B cell (primary cell): ENCODE measurements around the gene RAB12. TPM values are rescaled to one million over a fixed set of nuclear protein-coding genes. Genes with fewer than 3 reads are reported as not detected.

Experiments
- ATAC-seq: fragments of 200-7000 bp; cut with Tn5 transposase; one replicate; pipeline ENCODE4 v1.10.0; 2021; ENCODE audit warnings: low read depth, mild to moderate bottlenecking, moderate number of reproducible peaks, moderate library complexity
- CTCF ChIA-PET: fragments of 350-600 bp; sonication (Branson Sonifier 250); formaldehyde crosslinking; loops from one replicate; lab custom pipeline; 2021; ENCODE audit warnings: antibody characterized with exemption, inconsistent platforms; lab: Charles Lee
- POLR2A ChIA-PET: fragments of 350-600 bp; sonication (Branson Sonifier 250); formaldehyde crosslinking; loops from one replicate; lab custom pipeline; 2021; ENCODE audit warnings: antibody characterized with exemption; lab: Charles Lee
- DNase-seq: peaks from one replicate; pipeline ENCODE4 v3.0.0; 2013
- H2AFZ ChIP-seq: 2 replicates; pipeline ENCODE4 v1.6.1; 2012; ENCODE audit warnings: mild to moderate bottlenecking, low read depth, low read length; ENCODE audit not compliant: insufficient read depth, poor library complexity, severe bottlenecking
- H3K27ac ChIP-seq, 2 donors: 1 replicate in 1 of 2; 2 replicates in 1 of 2; pipeline ENCODE4 v1.5.1; 2012 to 2013; ENCODE audit warnings: low read length in 2 of 2, mild to moderate bottlenecking in 2 of 2, moderate library complexity in 1 of 2
- H3K27me3 ChIP-seq, 4 experiments: fragments of 200-600 bp in 1 of 4; sonication (generic) in 1 of 4; replicated peaks in 1 of 4; 1 replicate in 2 of 4; 2 replicates in 2 of 4; pipeline versions ENCODE4 v1.6.1 to v1.7.0; 2013 to 2016; ENCODE audit warnings: low read length in 3 of 4, mild to moderate bottlenecking in 2 of 4, mixed read lengths in 1 of 4, moderate library complexity in 1 of 4; ENCODE audit not compliant: insufficient read depth in 4 of 4, control insufficient read depth in 3 of 4; ENCODE audit errors: control extremely low read depth in 1 of 4
- H3K36me3 ChIP-seq, 2 experiments: replicated peaks in 1 of 2; 1 replicate in 1 of 2; 2 replicates in 1 of 2; pipeline versions ENCODE4 v1.6.1 to v1.7.1; 2013; ENCODE audit warnings: low read length in 1 of 2; ENCODE audit not compliant: insufficient read depth in 2 of 2, control insufficient read depth in 1 of 2; ENCODE audit errors: control extremely low read depth in 1 of 2, extremely low read depth in 1 of 2
- H3K4me1 ChIP-seq, 2 donors: fragments of 200-600 bp in 1 of 2; sonication (generic) in 1 of 2; 1 replicate in 1 of 2; 2 replicates in 1 of 2; pipeline versions ENCODE4 v1.5.1 to v1.6.1; 2013 to 2017; ENCODE audit warnings: low read length in 2 of 2; ENCODE audit not compliant: control insufficient read depth in 2 of 2, insufficient read depth in 2 of 2
- H3K4me2 ChIP-seq: replicated peaks from 2 replicates; pipeline ENCODE3; 2012; ENCODE audit warnings: mild to moderate bottlenecking, low read depth, low read length; ENCODE audit not compliant: poor library complexity, severe bottlenecking
- H3K4me3 ChIP-seq, 5 experiments: fragments of 200-600 bp in 1 of 5; sonication (generic) in 1 of 5; 1 replicate in 3 of 5; 2 replicates in 2 of 5; pipeline versions ENCODE4 v1.5.1 to v1.7.0; 2011 to 2016; ENCODE audit warnings: low read length in 4 of 5, mild to moderate bottlenecking in 4 of 5, low read depth in 2 of 5, control low read depth in 1 of 5, moderate library complexity in 1 of 5; ENCODE audit not compliant: insufficient read depth in 1 of 5; ENCODE audit errors: control extremely low read depth in 1 of 5, extremely low read depth in 1 of 5
- H3K79me2 ChIP-seq: fragments of 200-600 bp; sonication (generic); one replicate; pipeline ENCODE4 v1.6.0; 2016; ENCODE audit warnings: low read length; ENCODE audit not compliant: control insufficient read depth, insufficient read depth
- H3K9ac ChIP-seq: fragments of 200-600 bp; sonication (generic); 2 replicates; pipeline ENCODE4 v1.6.1; 2017; ENCODE audit warnings: mild to moderate bottlenecking, low read length, moderate library complexity
- H3K9me3 ChIP-seq, 3 donors: one replicate each; pipeline versions ENCODE4 v1.6.1 to v1.7.1; 2013; ENCODE audit warnings: low read length in 2 of 3; ENCODE audit not compliant: control insufficient read depth in 2 of 3, insufficient read depth in 1 of 3; ENCODE audit errors: control extremely low read depth in 1 of 3
- H4K20me1 ChIP-seq: 2 replicates; pipeline ENCODE4 v1.6.0; 2012; ENCODE audit warnings: mild to moderate bottlenecking, low read length; ENCODE audit not compliant: insufficient read depth, control insufficient read depth, poor library complexity, severe bottlenecking
- H3K27ac Mint-ChIP-seq: one replicate; pipeline ENCODE4 v1.8.0; 2021; ENCODE audit warnings: mixed read lengths
- H3K27me3 Mint-ChIP-seq: one replicate; pipeline ENCODE4 v1.8.0; 2021; ENCODE audit warnings: mixed read lengths
- H3K4me1 Mint-ChIP-seq: one replicate; pipeline ENCODE4 v1.8.0; 2021; ENCODE audit warnings: mixed read lengths
- H3K4me3 Mint-ChIP-seq: one replicate; pipeline ENCODE4 v1.8.0; 2021; ENCODE audit warnings: mixed read lengths
- H3K9me3 Mint-ChIP-seq: one replicate; pipeline ENCODE4 v1.8.0; 2022; ENCODE audit warnings: mixed read lengths; ENCODE audit not compliant: insufficient read depth
- CTCF ChIP-seq: fragments of 200-600 bp; IDR thresholded peaks from one replicate; pipeline ENCODE4 v1.8.0; 2022; ENCODE audit warnings: antibody characterized with exemption, mild to moderate bottlenecking
- EZH2 ChIP-seq: IDR thresholded peaks from 2 replicates; pipeline ENCODE4 v1.6.1; 2012; ENCODE audit warnings: borderline replicate concordance, low read depth, mild to moderate bottlenecking, moderate library complexity, low read length; ENCODE audit not compliant: insufficient read depth, poor library complexity, severe bottlenecking
- WGBS: methylation state at CpG from one replicate; pipeline ENCODE4 v1.1.5; 2013; ENCODE audit warnings: missing lambda C conversion rate; ENCODE audit not compliant: insufficient coverage; 5-methylcytosine and 5-hydroxymethylcytosine counted together
- intact Hi-C: fragments of 100-400 bp; cut with micrococcal nuclease; formaldehyde crosslinking; loops from one replicate; pipeline ENCODE4 v1.10.0; 2022
- polyA plus RNA-seq: library from polyadenylated mRNA; depleted of rRNA; stranded (reverse); fragments of >200 nt; gene quantifications from 2 replicates; pipeline ENCODE4 v1.2.3, GENCODE V29; 2012
- total RNA-seq, 2 donors: library from RNA; stranded (reverse); fragments of 120-200 nt in 1 of 2; gene quantifications; 1 replicate in 1 of 2; 2 replicates in 1 of 2; pipeline versions ENCODE4 v1.2.3 to v1.2.4, GENCODE V29; 2013 to 2022

Gene RAB12
- total and polyA plus RNA-seq, 2 donors (not counting 1 experiment from before 2014, with no cell fraction given), result 12.8 to 38.7 TPM

DNA sequence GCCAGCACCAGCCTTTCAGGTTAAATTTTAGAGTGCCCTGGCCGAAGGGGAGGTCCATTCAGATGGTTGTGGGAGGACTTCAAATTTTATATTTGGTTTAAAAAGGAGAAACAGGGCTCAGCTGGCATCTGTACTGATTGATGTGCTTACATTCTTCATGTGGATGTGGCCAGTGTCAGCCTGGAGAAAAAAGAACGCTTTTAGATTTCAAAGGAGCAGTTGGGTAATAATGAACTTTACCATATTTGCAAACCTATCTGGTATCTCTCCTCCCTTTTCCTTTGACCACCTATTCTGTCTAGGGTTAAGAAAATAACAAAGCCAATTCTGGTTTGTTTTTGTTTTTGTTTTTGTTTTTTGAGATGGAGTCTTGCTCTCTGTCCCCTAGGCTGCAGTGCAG is 21.3 kb downstream of the RAB12 start:
- peaks cover 32% of the 10 kb centered on the region for H4K20me1 ChIP-seq
- Mint-ChIP-seq H3K27me3 (no peaks in the 10 kb centered on the region), H3K27ac (no peak overlapping the region), H3K9me3 (no peaks in the 10 kb centered on the region), H3K4me3 (no peak overlapping the region), H3K4me1 (no peaks in the 10 kb centered on the region)
- DNase-seq (no peak), ATAC-seq (no peak)
- WGBS, result 100% methylated on average over 1 of the region's 2 CpGs
- ChIA-PET CTCF (no interaction called here), POLR2A (no interaction called here)
- H3K27me3 ChIP-seq, result no peaks in the 10 kb centered on the region
- no peak overlapping the region for H3K27ac ChIP-seq
- no peak overlapping the region for H3K4me2 ChIP-seq
- H2AFZ ChIP-seq, result no peak overlapping the region
- peaks cover 7 to 75% of the 10 kb centered on the region in 2 experiments for H3K36me3 ChIP-seq
- H3K9ac ChIP-seq, result no peak overlapping the region
- H3K9me3 ChIP-seq, result no peaks in the 10 kb centered on the region
- peaks cover 5% of the 10 kb centered on the region for H3K79me2 ChIP-seq
- no peak for TF ChIP-seq CTCF
- no peak for TF ChIP-seq EZH2
- intact Hi-C loops, result no loop called here
- no peak overlapping the region for H3K4me3 ChIP-seq
- no peaks in the 10 kb centered on the region for H3K4me1 ChIP-seq

- DNase-seq (no peak), ATAC-seq (no peak)
- H3K27me3 Mint-ChIP-seq, result no peaks in the 10 kb centered on the region
- no peak for TF ChIP-seq EZH2
- no peak for TF ChIP-seq CTCF
- no peaks in the 10 kb centered on the region for H3K9me3 Mint-ChIP-seq
- Histone ChIP-seq H3K27me3 (no peaks in the 10 kb centered on the region), H3K4me2 (no peak overlapping the region), H3K27ac (no peak overlapping the region), H3K36me3 (peaks cover 4 to 76% of the 10 kb centered on the region in 2 experiments), H3K79me2 (peaks cover 5% of the 10 kb centered on the region), H3K9me3 (no peaks in the 10 kb centered on the region), H3K4me3 (no peak overlapping the region), H3K9ac (no peak overlapping the region), H4K20me1 (peaks cover 28% of the 10 kb centered on the region), H2AFZ (no peak overlapping the region), H3K4me1 (no peaks in the 10 kb centered on the region)
- 94% methylated on average over 3 of the region's 5 CpGs for whole genome bisulfite sequencing
- no peak overlapping the region for H3K27ac Mint-ChIP-seq
- intact Hi-C loops, result no loop called here
- CTCF ChIA-PET, result no interaction called here
- no peaks in the 10 kb centered on the region for H3K4me1 Mint-ChIP-seq
- H3K4me3 Mint-ChIP-seq, result no peak overlapping the region
- POLR2A ChIA-PET, result no interaction called here
Measured at GRCh38 chr18:8631265-8631664, 22.0 kb downstream of the RAB12 start.
